ENCODE measurements around the gene VAPA.

DNA sequence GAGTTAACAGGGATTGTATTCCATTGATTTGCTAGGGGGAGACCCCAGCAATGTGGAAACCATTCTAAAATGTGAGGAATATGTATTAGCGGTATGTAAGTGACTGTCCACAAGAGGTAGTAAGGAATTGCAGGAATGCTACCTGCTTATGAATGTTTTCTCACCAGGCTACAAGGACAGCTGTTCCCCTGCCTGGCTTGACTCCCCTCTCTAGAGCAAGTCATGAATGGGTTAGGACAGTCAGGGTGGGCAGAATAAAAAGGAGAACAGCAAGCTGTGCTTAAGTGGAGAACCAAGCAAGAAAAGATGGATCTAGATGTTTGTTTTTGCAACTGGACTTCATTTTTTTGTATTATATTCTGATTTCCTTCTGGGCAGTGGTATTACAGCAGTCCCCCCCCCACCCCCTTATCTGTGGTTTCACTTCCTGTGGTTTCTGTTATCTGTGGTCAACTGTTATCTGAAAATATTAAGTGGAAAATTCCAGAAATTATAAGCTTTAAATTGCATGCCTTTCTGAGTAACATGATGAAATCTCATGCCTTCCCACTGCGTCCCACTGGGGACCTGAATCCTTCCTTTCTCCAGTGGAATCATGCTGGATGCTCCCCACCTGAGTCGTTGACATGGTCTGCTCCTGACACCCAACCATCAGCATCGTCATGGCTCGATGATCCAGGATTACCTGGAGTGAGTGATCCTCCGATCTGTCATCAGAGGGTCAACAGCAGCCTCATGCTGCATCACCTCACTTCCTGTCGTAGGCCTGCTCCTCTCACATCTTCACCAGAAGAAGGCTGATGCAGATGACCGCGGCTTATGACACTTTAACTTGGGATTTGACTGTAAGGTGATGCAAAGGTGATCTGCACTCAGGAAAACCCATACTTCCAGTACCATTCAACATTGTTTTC lies 52.2 kb downstream of the VAPA start:
- TF ChIP-seq, protein P1, sequence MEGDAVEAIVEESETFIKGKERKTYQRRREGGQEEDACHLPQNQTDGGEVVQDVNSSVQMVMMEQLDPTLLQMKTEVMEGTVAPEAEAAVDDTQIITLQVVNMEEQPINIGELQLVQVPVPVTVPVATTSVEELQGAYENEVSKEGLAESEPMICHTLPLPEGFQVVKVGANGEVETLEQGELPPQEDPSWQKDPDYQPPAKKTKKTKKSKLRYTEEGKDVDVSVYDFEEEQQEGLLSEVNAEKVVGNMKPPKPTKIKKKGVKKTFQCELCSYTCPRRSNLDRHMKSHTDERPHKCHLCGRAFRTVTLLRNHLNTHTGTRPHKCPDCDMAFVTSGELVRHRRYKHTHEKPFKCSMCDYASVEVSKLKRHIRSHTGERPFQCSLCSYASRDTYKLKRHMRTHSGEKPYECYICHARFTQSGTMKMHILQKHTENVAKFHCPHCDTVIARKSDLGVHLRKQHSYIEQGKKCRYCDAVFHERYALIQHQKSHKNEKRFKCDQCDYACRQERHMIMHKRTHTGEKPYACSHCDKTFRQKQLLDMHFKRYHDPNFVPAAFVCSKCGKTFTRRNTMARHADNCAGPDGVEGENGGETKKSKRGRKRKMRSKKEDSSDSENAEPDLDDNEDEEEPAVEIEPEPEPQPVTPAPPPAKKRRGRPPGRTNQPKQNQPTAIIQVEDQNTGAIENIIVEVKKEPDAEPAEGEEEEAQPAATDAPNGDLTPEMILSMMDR (IDR thresholded peaks at IDR 0.05), result no peak
- TF ChIP-seq, protein P2, sequence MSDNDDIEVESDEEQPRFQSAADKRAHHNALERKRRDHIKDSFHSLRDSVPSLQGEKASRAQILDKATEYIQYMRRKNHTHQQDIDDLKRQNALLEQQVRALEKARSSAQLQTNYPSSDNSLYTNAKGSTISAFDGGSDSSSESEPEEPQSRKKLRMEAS (CRISPR knock-in tag; IDR thresholded peaks at IDR 0.05), result no peak
- TF ChIP-seq, protein P3, sequence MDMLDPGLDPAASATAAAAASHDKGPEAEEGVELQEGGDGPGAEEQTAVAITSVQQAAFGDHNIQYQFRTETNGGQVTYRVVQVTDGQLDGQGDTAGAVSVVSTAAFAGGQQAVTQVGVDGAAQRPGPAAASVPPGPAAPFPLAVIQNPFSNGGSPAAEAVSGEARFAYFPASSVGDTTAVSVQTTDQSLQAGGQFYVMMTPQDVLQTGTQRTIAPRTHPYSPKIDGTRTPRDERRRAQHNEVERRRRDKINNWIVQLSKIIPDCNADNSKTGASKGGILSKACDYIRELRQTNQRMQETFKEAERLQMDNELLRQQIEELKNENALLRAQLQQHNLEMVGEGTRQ (CRISPR knock-in tag; IDR thresholded peaks at IDR 0.05), result no peak
- no peak for TF ChIP-seq TEAD4 (CRISPR knock-in tag; IDR thresholded peaks at IDR 0.05)
- TF ChIP-seq NFYB (CRISPR knock-in tag; conservative IDR thresholded peaks at IDR 0.05; ENCODE audit: low read depth), result no peak
- TF ChIP-seq, protein P4, sequence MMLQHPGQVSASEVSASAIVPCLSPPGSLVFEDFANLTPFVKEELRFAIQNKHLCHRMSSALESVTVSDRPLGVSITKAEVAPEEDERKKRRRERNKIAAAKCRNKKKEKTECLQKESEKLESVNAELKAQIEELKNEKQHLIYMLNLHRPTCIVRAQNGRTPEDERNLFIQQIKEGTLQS (CRISPR knock-in tag; conservative IDR thresholded peaks at IDR 0.05), result no peak
- no peak for TF ChIP-seq SP1 (CRISPR knock-in tag; conservative IDR thresholded peaks at IDR 0.05)
- TF ChIP-seq ZNF423 (CRISPR knock-in tag; IDR thresholded peaks at IDR 0.05), result no peak
